ENCODE results near the gene RBM20. TPM values are rescaled to one million over a fixed set of nuclear protein-coding genes. Genes with fewer than 3 reads are reported as not detected.

The RBM20 gene
- total RNA-seq, 1 donor from 2014 or later, result 101 TPM

DNA sequence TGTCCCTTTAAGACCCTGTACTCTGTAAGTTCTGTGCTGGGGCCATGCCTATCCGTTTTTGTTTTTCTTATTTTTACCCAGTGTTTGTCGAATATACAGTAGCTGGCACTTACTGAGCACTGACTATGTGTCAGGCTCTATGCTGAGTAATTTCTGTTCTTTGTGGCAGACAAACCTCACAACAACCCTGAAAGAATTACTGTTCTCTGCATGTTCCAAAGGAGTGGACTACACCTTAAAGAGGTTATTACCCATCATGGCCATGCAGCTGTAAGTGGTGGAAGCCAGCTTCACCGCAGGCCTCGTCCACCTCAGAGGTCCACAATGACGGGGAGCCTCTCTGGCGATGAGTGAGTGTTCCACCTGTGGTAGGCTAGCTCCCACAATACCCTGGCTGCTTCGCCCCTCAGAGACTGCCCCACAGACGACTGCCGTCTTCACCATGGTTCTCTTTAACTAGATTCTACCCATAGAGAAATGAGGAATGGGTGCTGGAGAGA, 30.1 kb upstream of the RBM20 start:
- Histone ChIP-seq H3K4me1 (peaks cover 28% of the 10 kb centered on the region), H3K9me3 (replicated peaks) (no peaks in the 10 kb centered on the region), H3K27me3 (ENCODE audit: low read depth) (no peaks in the 10 kb centered on the region), H3K27ac (replicated peaks) (no peak overlapping the region), H3K4me3 (no peak overlapping the region), H3K36me3 (no peaks in the 10 kb centered on the region)
- TF ChIP-seq CTCF (IDR thresholded peaks at IDR 0.05; ENCODE audit: borderline replicate concordance), result no peak
- intact Hi-C loops (cut with micrococcal nuclease), result no loop called here
- no peak for DNase-seq

DNA sequence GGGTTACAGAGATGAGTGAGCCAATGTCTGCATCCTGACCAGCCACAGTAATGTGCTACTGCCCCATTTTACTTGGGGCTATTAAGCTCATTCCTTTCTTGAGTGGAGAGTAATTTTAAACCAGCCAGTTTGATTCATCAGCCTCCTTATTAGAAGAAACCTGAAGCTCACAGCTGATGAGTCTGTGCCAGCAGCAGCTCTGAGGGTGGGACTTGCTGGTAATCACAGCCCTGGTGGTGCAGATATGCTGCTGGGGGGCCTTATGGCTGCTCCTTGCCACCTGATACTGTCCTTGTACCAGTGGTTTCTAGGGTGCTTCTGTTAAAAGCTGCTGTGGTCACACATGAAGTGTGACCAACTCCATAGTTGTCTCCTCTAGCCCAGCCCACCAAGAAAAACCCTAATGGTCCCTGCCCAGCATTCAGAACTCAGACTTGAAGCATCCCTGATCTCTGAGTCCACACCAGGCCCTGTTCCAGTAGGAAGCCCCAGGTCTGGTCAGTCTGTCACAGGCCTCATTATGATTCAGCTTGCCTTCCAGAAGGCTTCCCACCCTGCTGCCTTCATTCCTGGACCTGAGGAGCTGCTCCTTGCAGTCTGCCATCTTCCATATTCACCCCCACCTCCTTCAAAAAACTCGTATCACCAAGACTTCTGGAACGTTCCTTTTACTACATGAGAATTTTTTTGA, 28.9 kb upstream of the RBM20 start:
- no peak overlapping the region for H3K27ac ChIP-seq (replicated peaks)
- H3K36me3 ChIP-seq, result no peaks in the 10 kb centered on the region
- H3K4me3 ChIP-seq, result no peak overlapping the region
- no peaks in the 10 kb centered on the region for H3K27me3 ChIP-seq (ENCODE audit: low read depth)
- no peak for TF ChIP-seq CTCF (IDR thresholded peaks at IDR 0.05; ENCODE audit: borderline replicate concordance)
- H3K4me1 ChIP-seq, result peaks cover 20% of the 10 kb centered on the region
- H3K9me3 ChIP-seq (replicated peaks), result no peaks in the 10 kb centered on the region
- no peak for DNase-seq
- intact Hi-C loops (cut with micrococcal nuclease), result no loop called here

GRCh38 chr10:110616493-110617033, 27.6 kb upstream of the RBM20 start:
- no peak for TF ChIP-seq CTCF (IDR thresholded peaks at IDR 0.05; ENCODE audit: borderline replicate concordance)
- no peak overlapping the region for H3K27ac ChIP-seq (replicated peaks)
- no peak for DNase-seq

GRCh38 chr10:110617425-110618229, 26.5 kb upstream of the RBM20 start:
- no peaks in the 10 kb centered on the region for H3K27me3 ChIP-seq (ENCODE audit: low read depth)
- H3K36me3 ChIP-seq, result no peaks in the 10 kb centered on the region
- no peak overlapping the region for H3K27ac ChIP-seq (replicated peaks)
- no peak for TF ChIP-seq CTCF (IDR thresholded peaks at IDR 0.05; ENCODE audit: borderline replicate concordance)
- peaks cover 12% of the 10 kb centered on the region for H3K4me1 ChIP-seq
- no peak overlapping the region for H3K4me3 ChIP-seq
- H3K9me3 ChIP-seq (replicated peaks), result peaks cover 10% of the 10 kb centered on the region
- no peak for DNase-seq
- intact Hi-C loops (cut with micrococcal nuclease), result no loop called here

More at GRCh38 chr10:110616493-110617033, 27.6 kb upstream of the RBM20 start:
- intact Hi-C loops (cut with micrococcal nuclease), result no loop called here
- Histone ChIP-seq H3K4me1 (peaks cover 12% of the 10 kb centered on the region), H3K36me3 (no peaks in the 10 kb centered on the region), H3K9me3 (replicated peaks) (peaks cover 7% of the 10 kb centered on the region), H3K27me3 (ENCODE audit: low read depth) (no peaks in the 10 kb centered on the region), H3K4me3 (no peak overlapping the region)

DNA sequence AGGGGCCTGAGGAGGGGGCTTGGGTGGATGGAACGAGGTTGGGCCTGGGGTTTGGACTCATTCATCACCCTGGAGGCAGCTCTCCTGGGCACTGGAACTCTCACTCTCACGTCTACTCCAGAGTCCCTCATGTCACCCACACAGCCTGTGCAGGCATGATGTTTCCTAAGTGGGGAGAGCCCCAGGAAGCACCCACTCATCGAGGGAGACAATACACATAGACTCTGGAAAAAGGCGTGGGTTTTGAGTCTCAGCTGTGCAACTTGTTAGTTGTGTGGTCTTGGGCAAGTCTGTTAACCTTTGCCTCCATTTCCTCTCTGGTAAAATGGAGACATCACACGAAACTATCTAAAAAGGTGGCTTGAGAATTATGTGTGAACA, 25.9 kb upstream of the RBM20 start:
- Histone ChIP-seq H3K36me3 (no peaks in the 10 kb centered on the region), H3K4me3 (no peak overlapping the region), H3K27ac (replicated peaks) (no peak overlapping the region), H3K27me3 (ENCODE audit: low read depth) (no peaks in the 10 kb centered on the region), H3K9me3 (replicated peaks) (peaks cover 10% of the 10 kb centered on the region), H3K4me1 (peaks cover 12% of the 10 kb centered on the region)
- intact Hi-C loops (cut with micrococcal nuclease), result no loop called here
- no peak for TF ChIP-seq CTCF (IDR thresholded peaks at IDR 0.05; ENCODE audit: borderline replicate concordance)
- DNase-seq, result no peak

Data from left ventricle myocardium inferior (tissue), 1 donor.